NOMO-1 (cell line): ENCODE data around the gene EIF2S3B.
A peak's percentile ranks its signal among the peaks of the same experiment; 100 is the strongest.
"Not testable (repeated sequence)": the region's sequence is repeated elsewhere in the genome, so short reads cannot be mapped to it uniquely, and the experiment has no call there.

Experiments used
- DNase-seq, 2 experiments: peaks; one replicate each; lab custom pipeline; 2025; ENCODE audit not compliant: unreplicated experiment in 2 of 2; lab: John Stamatoyannopoulos, UW

Gene EIF2S3B

GRCh38 chr12:10505620-10506019 is at the start of gene EIF2S3B:
EIF2S3B (plus strand) TSS chr12:10505890; CDS start chr12:10505903, 13 bp downstream.
- DNase-seq: no peak

GRCh38 chr12:10456856-10457255 is 48.8 kb upstream of the EIF2S3B start:
- DNase-seq: no peak

GRCh38 chr12:10457760-10458159 is 47.9 kb upstream of the EIF2S3B start:
- DNase-seq: no peak

GRCh38 chr12:10466311-10466710 is 39.4 kb upstream of the EIF2S3B start:
- no peak for DNase-seq

- no peak for DNase-seq
Measured at GRCh38 chr12:10469701-10470100, 36.0 kb upstream of the EIF2S3B start.

- DNase-seq: not testable (repeated sequence)
Measured at GRCh38 chr12:10472808-10473207, 32.9 kb upstream of the EIF2S3B start.

- not testable (repeated sequence) for DNase-seq
Measured at GRCh38 chr12:10481901-10482300, 23.8 kb upstream of the EIF2S3B start.

- DNase-seq: not testable (repeated sequence)
Measured at GRCh38 chr12:10487328-10487727, 18.4 kb upstream of the EIF2S3B start.

GRCh38 chr12:10491766-10492165 is 13.9 kb upstream of the EIF2S3B start:
- DNase-seq: no peak

- DNase-seq: no peak
Measured at GRCh38 chr12:10497602-10498001, 8.1 kb upstream of the EIF2S3B start.

- DNase-seq: no peak
Measured at GRCh38 chr12:10498042-10498441, 7.6 kb upstream of the EIF2S3B start.

- DNase-seq: peak in 1 of 2 experiments; percentile 1
Measured at GRCh38 chr12:10501030-10501429, 4.7 kb upstream of the EIF2S3B start.

- no peak for DNase-seq
Measured at GRCh38 chr12:10503460-10503859, 2.2 kb upstream of the EIF2S3B start.

- DNase-seq: no peak
Measured at GRCh38 chr12:10511756-10512355, 6.2 kb downstream of the EIF2S3B start.

GRCh38 chr12:10512798-10513197 is 7.1 kb downstream of the EIF2S3B start:
- no peak for DNase-seq

GRCh38 chr12:10521555-10521954 is 15.9 kb downstream of the EIF2S3B start:
- DNase-seq: no peak

GRCh38 chr12:10528174-10528953 is 22.7 kb downstream of the EIF2S3B start:
- DNase-seq: no peak

GRCh38 chr12:10529603-10530002 is 23.9 kb downstream of the EIF2S3B start:
- DNase-seq: no peak

GRCh38 chr12:10537721-10538120 is 32.0 kb downstream of the EIF2S3B start:
- no peak for DNase-seq

GRCh38 chr12:10540776-10541205 is 35.1 kb downstream of the EIF2S3B start:
- no peak for DNase-seq

GRCh38 chr12:10543499-10543898 is 37.8 kb downstream of the EIF2S3B start:
- no peak for DNase-seq

- DNase-seq: no peak
Measured at GRCh38 chr12:10551375-10551774, 45.7 kb downstream of the EIF2S3B start.
